IMR-90 (cell line): ENCODE results near the gene CALY. TPM values are rescaled to one million over a fixed set of nuclear protein-coding genes. Genes with fewer than 3 reads are reported as not detected.

Experiments used
- ATAC-seq: fragments of 200-7000 bp; cut with Tn5 transposase; 2 replicates; pipeline ENCODE4 v1.9.1; 2020; ENCODE audit warnings: low read depth, mild to moderate bottlenecking, moderate library complexity
- BruUV-seq: library from RNA; stranded (reverse); fragments of 400-500 nt; replicated peaks from 2 replicates; lab custom pipeline; 2021; lab: Mats Ljungman, UMichigan
- CTCF ChIA-PET: fragments of 300-600 bp; formaldehyde crosslinking; extraction: SDS; loops from one replicate; lab custom pipeline; 2021; ENCODE audit warnings: antibody characterized with exemption; lab: Yijun Ruan, JAX
- POLR2A ChIA-PET: fragments of 300-600 bp; sonication (Branson Sonifier 250); formaldehyde crosslinking; loops from one replicate; lab custom pipeline; 2022; ENCODE audit warnings: antibody characterized with exemption; ENCODE audit not compliant: unreplicated experiment; lab: Charles Lee
- DNase-seq: peaks from one replicate; pipeline ENCODE4 v3.0.0; 2013
- H2AFZ ChIP-seq: replicated peaks from 2 replicates; pipeline ENCODE3; 2013; ENCODE audit warnings: low read length, mild to moderate bottlenecking; ENCODE audit not compliant: poor library complexity
- H2AK5ac ChIP-seq: 2 replicates; pipeline ENCODE4 v1.6.1; 2013; ENCODE audit warnings: low read depth, low read length, inconsistent platforms
- H2AK9ac ChIP-seq: replicated peaks from 2 replicates; pipeline ENCODE3; 2013; ENCODE audit warnings: mild to moderate bottlenecking, low read depth, low read length, moderate library complexity; ENCODE audit not compliant: poor library complexity
- H2BK120ac ChIP-seq: 2 replicates; pipeline ENCODE4 v1.6.1; 2013; ENCODE audit warnings: low read depth, low read length, inconsistent platforms
- H2BK15ac ChIP-seq: 3 replicates; pipeline ENCODE4 v1.6.1; 2013; ENCODE audit warnings: low read depth, low read length, inconsistent platforms
- H2BK20ac ChIP-seq: 2 replicates; pipeline ENCODE4 v1.6.1; 2013; ENCODE audit warnings: low read depth, mild to moderate bottlenecking, inconsistent platforms, low read length, moderate library complexity
- H2BK5ac ChIP-seq: 2 replicates; pipeline ENCODE4 v1.6.1; 2013; ENCODE audit warnings: mild to moderate bottlenecking, low read depth, low read length, inconsistent platforms; ENCODE audit not compliant: poor library complexity, severe bottlenecking
- H3K14ac ChIP-seq: replicated peaks from 2 replicates; pipeline ENCODE4 v1.6.1; 2013; ENCODE audit warnings: low read depth, low read length, inconsistent platforms
- H3K18ac ChIP-seq: 2 replicates; pipeline ENCODE4 v1.6.1; 2013; ENCODE audit warnings: low read depth, low read length, control low read depth
- H3K23ac ChIP-seq: 2 replicates; pipeline ENCODE4 v1.6.1; 2013; ENCODE audit warnings: low read depth, low read length, inconsistent platforms
- H3K27ac ChIP-seq: 2 replicates; pipeline ENCODE4 v1.5.1; 2013; ENCODE audit warnings: mild to moderate bottlenecking, control low read depth, low read length; ENCODE audit not compliant: insufficient read depth
- H3K27me3 ChIP-seq: 2 replicates; pipeline ENCODE4 v1.6.1; 2013; ENCODE audit warnings: low read length; ENCODE audit not compliant: control insufficient read depth, insufficient read depth
- H3K36me3 ChIP-seq: 2 replicates; pipeline ENCODE4 v1.6.1; 2013; ENCODE audit warnings: low read length, mixed read lengths; ENCODE audit not compliant: control insufficient read depth, insufficient read depth
- H3K4ac ChIP-seq: 2 replicates; pipeline ENCODE4 v1.6.1; 2013; ENCODE audit warnings: low read depth, low read length, inconsistent platforms
- H3K4me1 ChIP-seq: 2 replicates; pipeline ENCODE4 v1.6.1; 2013; ENCODE audit warnings: low read length, mixed read lengths; ENCODE audit not compliant: control insufficient read depth, insufficient read depth
- H3K4me2 ChIP-seq: 2 replicates; pipeline ENCODE4 v1.6.1; 2013; ENCODE audit warnings: low read depth, mild to moderate bottlenecking, control low read depth, low read length, moderate library complexity
- H3K4me3 ChIP-seq: 2 replicates; pipeline ENCODE4 v1.5.1; 2013; ENCODE audit warnings: low read depth, mild to moderate bottlenecking, control low read depth, low read length, moderate library complexity; ENCODE audit not compliant: insufficient read depth
- H3K56ac ChIP-seq: 2 replicates; pipeline ENCODE4 v1.6.1; 2013; ENCODE audit warnings: low read length, inconsistent platforms; ENCODE audit not compliant: insufficient read depth; ENCODE audit errors: extremely low read depth
- H3K79me1 ChIP-seq, 2 experiments: 2 replicates each; pipeline ENCODE4 v1.6.1; 2013; ENCODE audit warnings: low read length in 2 of 2, inconsistent platforms in 1 of 2, low read depth in 1 of 2
- H3K9ac ChIP-seq: 2 replicates; pipeline ENCODE4 v1.6.1; 2013; ENCODE audit warnings: low read depth, low read length, control low read depth
- H3K9me1 ChIP-seq: 2 replicates; pipeline ENCODE4 v1.6.1; 2013; ENCODE audit warnings: low read length, inconsistent platforms; ENCODE audit not compliant: insufficient read depth
- H3K9me3 ChIP-seq: 2 replicates; pipeline ENCODE4 v1.6.1; 2013; ENCODE audit warnings: low read length; ENCODE audit not compliant: control insufficient read depth, insufficient read depth
- H4K20me1 ChIP-seq: 2 replicates; pipeline ENCODE4 v1.6.1; 2013; ENCODE audit warnings: low read length, inconsistent platforms; ENCODE audit not compliant: insufficient read depth
- H4K5ac ChIP-seq: 2 replicates; pipeline ENCODE4 v1.6.1; 2013; ENCODE audit warnings: mild to moderate bottlenecking, low read depth, low read length, control low read depth
- H4K8ac ChIP-seq, 2 experiments: 2 replicates each; pipeline ENCODE4 v1.6.1; 2013; ENCODE audit warnings: low read depth in 2 of 2, low read length in 2 of 2, control low read depth in 1 of 2, inconsistent platforms in 1 of 2
- H4K91ac ChIP-seq: 2 replicates; pipeline ENCODE4 v1.6.1; 2013; ENCODE audit warnings: low read depth, low read length, inconsistent platforms; ENCODE audit not compliant: insufficient read depth
- BHLHE40 ChIP-seq: fragments of 150-350 bp; IDR thresholded peaks from 2 replicates; pipeline ENCODE4 v1.6.1; 2016; ENCODE audit warnings: mild to moderate bottlenecking, low read depth, low read length
- CEBPB ChIP-seq: IDR thresholded peaks from 2 replicates; pipeline ENCODE4 v1.6.1; 2012; ENCODE audit warnings: low read depth, low read length, improper control_type of control experiment
- CHD1 ChIP-seq: IDR thresholded peaks from 2 replicates; pipeline ENCODE4 v1.6.1; 2012; ENCODE audit warnings: low read depth, low read length, improper control_type of control experiment
- CTCF ChIP-seq: conservative IDR thresholded peaks from 2 replicates; pipeline ENCODE4 v1.5.1; 2012; ENCODE audit warnings: mild to moderate bottlenecking, low read depth, low read length, improper control_type of control experiment
- MAFK ChIP-seq: IDR thresholded peaks from 2 replicates; pipeline ENCODE4 v1.6.1; 2012; ENCODE audit warnings: low read depth, low read length, improper control_type of control experiment
- MAZ ChIP-seq: IDR thresholded peaks from 2 replicates; pipeline ENCODE4 v1.6.1; 2012; ENCODE audit warnings: low read depth, mild to moderate bottlenecking, low read length, improper control_type of control experiment, moderate library complexity, borderline replicate concordance
- NFE2L2 ChIP-seq: fragments of 150-350 bp; IDR thresholded peaks from 2 replicates; pipeline ENCODE4 v1.6.1; 2016; ENCODE audit warnings: low read depth, mild to moderate bottlenecking, low read length
- POLR2A ChIP-seq: IDR thresholded peaks from 2 replicates; pipeline ENCODE4 v1.6.1; 2012; ENCODE audit warnings: mild to moderate bottlenecking, low read depth, low read length
- RFX5 ChIP-seq: IDR thresholded peaks from 2 replicates; pipeline ENCODE4 v1.8.0; 2012; ENCODE audit warnings: low read depth, mild to moderate bottlenecking, low read length, moderate library complexity
- SMC3 ChIP-seq: fragments of 150-350 bp; IDR thresholded peaks from 2 replicates; pipeline ENCODE4 v1.6.1; 2016; ENCODE audit warnings: low read depth, mild to moderate bottlenecking, antibody characterized with exemption, low read length, moderate library complexity
- WGBS, 2 experiments: methylation state at CpG; one replicate each; pipeline versions ENCODE4 v1.1.5 to v1.1.7; 2013; ENCODE audit warnings: missing lambda C conversion rate in 2 of 2; ENCODE audit not compliant: insufficient read length in 1 of 2; ENCODE audit errors: extremely low coverage in 2 of 2; 5-methylcytosine and 5-hydroxymethylcytosine counted together
- dilution Hi-C: fragments of 300-500 bp; cut with HindIII; formaldehyde crosslinking; loops from one replicate; pipeline ENCODE4 v1.14.3; 2018; ENCODE audit warnings: low sequenced_read_pairs; ENCODE audit not compliant: unreplicated experiment
- in situ Hi-C: fragments of 300-500 bp; cut with MboI; formaldehyde crosslinking; loops from 3 replicates; pipeline ENCODE4 v1.14.3; 2019; ENCODE audit warnings: low sequenced_read_pairs, inconsistent platforms, mixed read lengths
- intact Hi-C: fragments of 100-400 bp; cut with micrococcal nuclease; formaldehyde crosslinking; loops from 2 replicates; pipeline ENCODE4 v1.10.0; 2022
- polyA plus RNA-seq, 3 experiments: library from polyadenylated mRNA; depleted of rRNA; stranded (reverse); fragments of >200 nt; gene quantifications; 2 replicates each; pipeline ENCODE4 v1.2.3, GENCODE V29; 2012; ENCODE audit warnings: low replicate concordance in 1 of 3
- total RNA-seq: library from RNA; depleted of rRNA; stranded (reverse); fragments of >200 nt; gene quantifications from 2 replicates; pipeline ENCODE4 v1.2.3, GENCODE V29; 2012

Gene CALY
- total and polyA plus RNA-seq, 2 of the 4 experiments (the other 2 are of a cell fraction), result 0.34 TPM; not detected in 1

GRCh38 chr10:133364645-133365431, 28.1 kb upstream of the CALY start:
- H3K27me3 ChIP-seq, result no peaks in the 10 kb centered on the region
- no peak overlapping the region for H4K91ac ChIP-seq
- H2BK120ac ChIP-seq, result no peak overlapping the region
- H3K14ac ChIP-seq, result no peak overlapping the region
- TF ChIP-seq MAZ (no peak), POLR2A (no peak), RFX5 (no peak), CEBPB (no peak), CHD1 (no peak), SMC3 (no peak), NFE2L2 (no peak), CTCF (no peak), MAFK (no peak), BHLHE40 (no peak)
- ATAC-seq (no peak), DNase-seq (no peak)
- H3K4me1 ChIP-seq, result no peaks in the 10 kb centered on the region
- no peaks in the 10 kb centered on the region; the same call in 1 of the 2 replicates for H3K9me1 ChIP-seq
- no peak overlapping the region for H3K4ac ChIP-seq
- no peak overlapping the region for H4K5ac ChIP-seq
- WGBS, 2 experiments, result 100% methylated on average over 5 of the region's 29 CpGs; no CpG with 5 or more reads in 1 of the 2 experiments
- no peak overlapping the region for H3K27ac ChIP-seq
- H3K9ac ChIP-seq, result no peak overlapping the region
- H2AK5ac ChIP-seq, result no peak overlapping the region
- POLR2A ChIA-PET, result no interaction called here
- no peak overlapping the region for H3K18ac ChIP-seq
- in situ Hi-C loops, result no loop called here
- no peak overlapping the region for H3K4me3 ChIP-seq
- no peak overlapping the region for H2AFZ ChIP-seq
- H3K4me2 ChIP-seq, result no peak overlapping the region
- no TSS peak for BruUV-seq
- no peak overlapping the region for H3K56ac ChIP-seq
- no peak overlapping the region for H4K8ac ChIP-seq
- no peak overlapping the region for H2AK9ac ChIP-seq
- H2BK15ac ChIP-seq, result no peak overlapping the region
- no peak overlapping the region for H2BK5ac ChIP-seq
- no peaks in the 10 kb centered on the region for H4K20me1 ChIP-seq
- CTCF ChIA-PET, result no interaction called here
- H2BK20ac ChIP-seq, result no peak overlapping the region
- no peak overlapping the region for H3K23ac ChIP-seq
- intact Hi-C loops, result no loop called here
- no peaks in the 10 kb centered on the region for H3K9me3 ChIP-seq
- dilution Hi-C loops, result no loop called here
- no peaks in the 10 kb centered on the region for H3K79me1 ChIP-seq
- H3K36me3 ChIP-seq, result peaks cover 52% of the 10 kb centered on the region
